ENCODE data around the gene PPP1R1B. TPM values are rescaled to one million over a fixed set of nuclear protein-coding genes. Genes with fewer than 3 reads are reported as not detected.
A peak's percentile ranks its signal among the peaks of the same experiment; 100 is the strongest.

PPP1R1B gene
- total RNA-seq, 1 donor from 2014 or later, result not detected

DNA sequence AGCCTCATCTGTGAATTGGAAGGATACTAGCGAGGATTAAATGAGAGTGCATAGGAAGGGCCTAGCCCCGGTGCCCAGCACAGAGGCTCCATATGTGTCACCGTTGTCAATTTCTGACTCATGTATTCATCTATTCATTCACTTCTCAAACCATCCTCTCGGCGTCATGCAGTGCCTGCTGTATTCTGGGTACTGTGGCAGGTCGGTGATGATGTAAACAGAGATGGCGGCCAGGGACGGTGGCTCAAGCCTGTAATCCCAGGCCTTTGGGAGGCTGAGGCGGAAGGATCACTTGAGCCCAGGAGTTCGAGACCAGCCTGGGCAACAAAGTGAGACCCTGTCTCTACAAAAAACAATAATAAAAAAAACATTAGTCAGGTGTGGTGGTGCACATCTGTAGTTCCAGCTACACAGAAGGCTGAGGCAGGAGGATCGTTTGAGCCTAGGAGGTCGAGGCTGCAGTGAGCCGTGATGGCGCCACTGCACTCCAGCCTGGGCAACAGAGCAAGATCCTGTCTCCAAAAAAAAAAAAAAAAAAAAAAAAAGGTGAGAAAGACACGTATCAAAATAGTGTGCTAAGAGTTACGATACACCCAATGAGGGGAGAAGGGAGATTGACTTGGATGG, 4.3 kb upstream of the PPP1R1B start:
- DNase-seq (ENCODE audit: low spot score), result no peak
- Histone ChIP-seq H3K27me3 (peaks cover 90% of the 10 kb centered on the region), H3K9ac (no peak overlapping the region), H3K4me3 (no peak overlapping the region), H3K79me2 (ENCODE audit: low read depth) (no peaks in the 10 kb centered on the region), H3K4me1 (peaks cover 15% of the 10 kb centered on the region), H4K20me1 (ENCODE audit: low read depth) (peaks cover 8% of the 10 kb centered on the region), H3K4me2 (no peak overlapping the region), H3K36me3 (no peaks in the 10 kb centered on the region), H2AFZ (replicated peaks) (no peak overlapping the region), H3K27ac (no peak overlapping the region), H3F3A (ENCODE audit: low read depth) (peaks cover 10% of the 10 kb centered on the region), H3K9me3 (ENCODE audit: low read depth) (no peaks in the 10 kb centered on the region)
- Mint-ChIP-seq H3K4me1 (peaks cover 23% of the 10 kb centered on the region), H3K27ac (no peak overlapping the region), H3K27me3 (ENCODE audit: insufficient read depth, low read depth) (peaks cover 53% of the 10 kb centered on the region), H3K36me3 (no peaks in the 10 kb centered on the region), H3K9me3 (no peaks in the 10 kb centered on the region), H3K4me3 (peak overlapping the region; percentile 66)
- TF ChIP-seq, protein P1, sequence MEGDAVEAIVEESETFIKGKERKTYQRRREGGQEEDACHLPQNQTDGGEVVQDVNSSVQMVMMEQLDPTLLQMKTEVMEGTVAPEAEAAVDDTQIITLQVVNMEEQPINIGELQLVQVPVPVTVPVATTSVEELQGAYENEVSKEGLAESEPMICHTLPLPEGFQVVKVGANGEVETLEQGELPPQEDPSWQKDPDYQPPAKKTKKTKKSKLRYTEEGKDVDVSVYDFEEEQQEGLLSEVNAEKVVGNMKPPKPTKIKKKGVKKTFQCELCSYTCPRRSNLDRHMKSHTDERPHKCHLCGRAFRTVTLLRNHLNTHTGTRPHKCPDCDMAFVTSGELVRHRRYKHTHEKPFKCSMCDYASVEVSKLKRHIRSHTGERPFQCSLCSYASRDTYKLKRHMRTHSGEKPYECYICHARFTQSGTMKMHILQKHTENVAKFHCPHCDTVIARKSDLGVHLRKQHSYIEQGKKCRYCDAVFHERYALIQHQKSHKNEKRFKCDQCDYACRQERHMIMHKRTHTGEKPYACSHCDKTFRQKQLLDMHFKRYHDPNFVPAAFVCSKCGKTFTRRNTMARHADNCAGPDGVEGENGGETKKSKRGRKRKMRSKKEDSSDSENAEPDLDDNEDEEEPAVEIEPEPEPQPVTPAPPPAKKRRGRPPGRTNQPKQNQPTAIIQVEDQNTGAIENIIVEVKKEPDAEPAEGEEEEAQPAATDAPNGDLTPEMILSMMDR (IDR thresholded peaks at IDR 0.05), result no peak
- TF ChIP-seq EZH2 (IDR thresholded peaks at IDR 0.05), result no peak
- TF ChIP-seq EZH2phosphoT487 (IDR thresholded peaks at IDR 0.05), result no peak

DNA sequence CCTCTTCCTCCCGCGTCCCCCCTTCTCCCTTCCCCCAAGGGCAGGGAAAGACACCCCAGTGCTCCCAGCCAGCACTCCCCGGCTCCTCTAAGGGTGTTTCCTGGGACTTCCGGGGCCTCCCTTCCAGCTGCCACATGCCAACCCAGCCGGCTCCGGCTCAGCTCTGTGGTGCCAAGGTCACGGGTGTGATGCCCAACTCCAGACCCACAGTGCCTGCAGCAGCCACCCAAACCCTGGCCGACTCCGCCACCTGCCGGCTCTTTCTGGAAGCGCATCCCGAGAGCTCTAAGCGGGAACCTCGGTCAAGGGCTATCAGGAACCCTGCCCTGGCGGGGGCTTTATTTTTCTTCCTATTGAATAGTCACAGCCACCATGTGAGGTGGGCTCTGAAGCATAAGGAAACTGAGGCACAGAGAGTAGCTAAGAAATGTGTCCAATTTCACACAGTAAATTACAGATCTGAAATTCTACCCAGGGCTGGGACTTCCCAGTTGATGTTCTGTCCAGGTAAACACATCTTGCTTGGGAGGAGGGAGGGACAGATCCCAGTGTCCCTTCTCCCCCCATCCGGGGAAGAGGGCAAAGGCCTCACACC, 3.3 kb upstream of the PPP1R1B start:
- H3K4me3 Mint-ChIP-seq, result no peak overlapping the region
- H3F3A ChIP-seq (ENCODE audit: low read depth), result peaks cover 16% of the 10 kb centered on the region
- H3K27me3 Mint-ChIP-seq (ENCODE audit: insufficient read depth, low read depth), result peaks cover 57% of the 10 kb centered on the region
- peaks cover 22% of the 10 kb centered on the region for H3K4me1 ChIP-seq
- no peaks in the 10 kb centered on the region for H3K9me3 Mint-ChIP-seq
- no peak overlapping the region for H3K27ac ChIP-seq
- H3K9ac ChIP-seq, result no peak overlapping the region
- peaks cover 16% of the 10 kb centered on the region for H4K20me1 ChIP-seq (ENCODE audit: low read depth)
- H3K79me2 ChIP-seq (ENCODE audit: low read depth), result no peaks in the 10 kb centered on the region
- H3K27me3 ChIP-seq, result peaks cover 90% of the 10 kb centered on the region
- H3K4me2 ChIP-seq, result no peak overlapping the region
- H3K27ac Mint-ChIP-seq, result no peak overlapping the region
- TF ChIP-seq, protein P1 (IDR thresholded peaks at IDR 0.05), result peak; percentile 86
- no peak for TF ChIP-seq EZH2 (IDR thresholded peaks at IDR 0.05)
- H3K9me3 ChIP-seq (ENCODE audit: low read depth), result no peaks in the 10 kb centered on the region
- H3K36me3 Mint-ChIP-seq, result no peaks in the 10 kb centered on the region
- DNase-seq (ENCODE audit: low spot score), result peak; percentile 78
- no peaks in the 10 kb centered on the region for H3K36me3 ChIP-seq
- no peak overlapping the region for H3K4me3 ChIP-seq
- no peak overlapping the region for H2AFZ ChIP-seq (replicated peaks)
- peaks cover 27% of the 10 kb centered on the region for H3K4me1 Mint-ChIP-seq

DNA sequence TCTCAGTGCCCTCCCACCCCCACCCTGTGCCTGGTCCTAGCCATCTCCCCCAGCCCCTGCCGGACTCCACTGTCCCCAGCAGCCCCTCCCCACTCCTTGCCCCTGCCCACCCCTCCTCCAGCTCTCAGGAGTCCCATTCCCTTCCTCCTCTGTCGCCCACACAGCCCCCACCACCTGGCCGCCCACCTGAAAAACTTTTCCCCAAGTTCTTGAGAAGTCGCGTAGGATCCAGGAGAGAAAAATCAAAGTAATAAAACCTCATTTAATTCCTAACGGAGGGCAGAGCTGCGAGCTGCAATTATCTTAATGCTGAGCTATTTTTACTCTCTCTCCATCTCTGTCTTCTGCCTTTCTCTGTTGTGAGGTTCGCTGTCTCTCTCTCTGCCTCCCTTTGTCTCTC, 2.4 kb upstream of the PPP1R1B start:
- TF ChIP-seq, protein P1 (IDR thresholded peaks at IDR 0.05), result no peak
- TF ChIP-seq EZH2 (IDR thresholded peaks at IDR 0.05) (no peak), EZH2phosphoT487 (IDR thresholded peaks at IDR 0.05) (no peak)
- Histone ChIP-seq H3K79me2 (ENCODE audit: low read depth) (no peaks in the 10 kb centered on the region), H3K4me1 (peaks cover 28% of the 10 kb centered on the region), H3K4me3 (no peak overlapping the region), H3K36me3 (no peaks in the 10 kb centered on the region), H3K4me2 (no peak overlapping the region), H3K9me3 (ENCODE audit: low read depth) (no peaks in the 10 kb centered on the region), H3F3A (ENCODE audit: low read depth) (peaks cover 25% of the 10 kb centered on the region), H2AFZ (replicated peaks) (no peak overlapping the region), H3K9ac (no peak overlapping the region), H4K20me1 (ENCODE audit: low read depth) (peaks cover 13% of the 10 kb centered on the region), H3K27ac (no peak overlapping the region), H3K27me3 (peaks cover 89% of the 10 kb centered on the region)
- peaks cover 28% of the 10 kb centered on the region for H3K4me1 Mint-ChIP-seq
- no peaks in the 10 kb centered on the region for H3K36me3 Mint-ChIP-seq
- H3K4me3 Mint-ChIP-seq, result no peak overlapping the region
- H3K9me3 Mint-ChIP-seq, result no peaks in the 10 kb centered on the region
- no peak for DNase-seq (ENCODE audit: low spot score)
- H3K27ac Mint-ChIP-seq, result no peak overlapping the region
- H3K27me3 Mint-ChIP-seq (ENCODE audit: insufficient read depth, low read depth), result peaks cover 57% of the 10 kb centered on the region
